ACC112 (cell line): ENCODE data around the gene P3H1.

ENCODE experiments used
- H2AFZ ChIP-seq: fragments of 200-600 bp; sonication (generic); one replicate; pipeline ENCODE4 v1.6.0; 2017; ENCODE audit warnings: antibody characterized with exemption, low read length; ENCODE audit not compliant: unreplicated experiment
- H3K27ac ChIP-seq: fragments of 200-600 bp; sonication (generic); 2 replicates; pipeline ENCODE4 v1.5.1; 2014; ENCODE audit warnings: low read depth, mild to moderate bottlenecking, antibody characterized with exemption, low read length, moderate library complexity
- H3K27me3 ChIP-seq: fragments of 200-600 bp; sonication (generic); 2 replicates; pipeline ENCODE4 v1.6.1; 2014; ENCODE audit warnings: mild to moderate bottlenecking, antibody characterized with exemption, low read length, moderate library complexity, mixed read lengths; ENCODE audit not compliant: insufficient read depth
- H3K36me3 ChIP-seq: fragments of 200-600 bp; sonication (generic); 2 replicates; pipeline ENCODE4 v1.6.1; 2016; ENCODE audit warnings: mild to moderate bottlenecking, antibody characterized with exemption, low read length, moderate library complexity, mixed read lengths; ENCODE audit not compliant: insufficient read depth
- H3K4me1 ChIP-seq: fragments of 200-600 bp; sonication (generic); one replicate; pipeline ENCODE4 v1.6.1; 2016; ENCODE audit warnings: low read length, mixed read lengths; ENCODE audit not compliant: insufficient read depth, unreplicated experiment, control insufficient read depth
- H3K4me3 ChIP-seq: fragments of 200-600 bp; sonication (generic); 2 replicates; pipeline ENCODE4 v1.5.1; 2014; ENCODE audit warnings: mild to moderate bottlenecking, low read depth, low read length
- H3K79me2 ChIP-seq: fragments of 200-600 bp; sonication (generic); one replicate; pipeline ENCODE4 v1.6.0; 2016; ENCODE audit warnings: low read length; ENCODE audit not compliant: control insufficient read depth, unreplicated experiment, insufficient read depth

The P3H1 gene

GRCh38 chr1:42698081-42698813 is 68.6 kb downstream of the P3H1 start:
- no peaks in the 10 kb centered on the region for H3K4me1 ChIP-seq
- no peak overlapping the region for H3K27ac ChIP-seq
- H3K79me2 ChIP-seq: peaks cover 61% of the 10 kb centered on the region
- peaks cover 80% of the 10 kb centered on the region for H3K36me3 ChIP-seq
- no peak overlapping the region for H2AFZ ChIP-seq
- H3K4me3 ChIP-seq: no peak overlapping the region
- H3K27me3 ChIP-seq: no peaks in the 10 kb centered on the region
